Neuron (in vitro differentiated cells): ENCODE results near the gene BMP8B.

Source experiments
- H2AFZ ChIP-seq: one replicate; pipeline ENCODE4 v1.6.1; 2013; ENCODE audit warnings: low read depth, mild to moderate bottlenecking, inconsistent platforms, low read length, moderate library complexity
- H3K27me3 ChIP-seq: one replicate; pipeline ENCODE4 v1.6.1; 2013; ENCODE audit warnings: low read length; ENCODE audit not compliant: insufficient read depth
- H3K36me3 ChIP-seq: one replicate; pipeline ENCODE4 v1.6.1; 2013; ENCODE audit warnings: low read length; ENCODE audit not compliant: insufficient read depth
- H3K4me1 ChIP-seq: one replicate; pipeline ENCODE4 v1.6.1; 2013; ENCODE audit warnings: low read length; ENCODE audit not compliant: insufficient read depth
- H3K4me3 ChIP-seq: 2 replicates; pipeline ENCODE4 v1.5.1; 2013; ENCODE audit warnings: mild to moderate bottlenecking, low read length, moderate library complexity
- H3K9me3 ChIP-seq: one replicate; pipeline ENCODE4 v1.6.1; 2013; ENCODE audit warnings: low read length

BMP8B gene

GRCh38 chr1:39729030-39729429 is 59.6 kb downstream of the BMP8B start:
- H3K36me3 ChIP-seq, result no peaks in the 10 kb centered on the region
- peaks cover 41% of the 10 kb centered on the region for H3K27me3 ChIP-seq
- H2AFZ ChIP-seq, result no peak overlapping the region
- no peaks in the 10 kb centered on the region for H3K4me1 ChIP-seq
- H3K9me3 ChIP-seq, result peaks cover 4% of the 10 kb centered on the region
- H3K4me3 ChIP-seq, result no peak overlapping the region

- Histone ChIP-seq H3K4me3 (no peak overlapping the region), H3K4me1 (no peaks in the 10 kb centered on the region), H3K36me3 (no peaks in the 10 kb centered on the region), H3K9me3 (peaks cover 4% of the 10 kb centered on the region), H2AFZ (no peak overlapping the region), H3K27me3 (peaks cover 36% of the 10 kb centered on the region)
These were observed 60.7 kb downstream of the BMP8B start for GRCh38 chr1:39727932-39728317.

GRCh38 chr1:39727221-39727931 is 61.3 kb downstream of the BMP8B start:
- Histone ChIP-seq H2AFZ (no peak overlapping the region), H3K36me3 (no peaks in the 10 kb centered on the region), H3K27me3 (peaks cover 35% of the 10 kb centered on the region)

GRCh38 chr1:39726600-39726999 is 62.1 kb downstream of the BMP8B start:
- Histone ChIP-seq H3K27me3 (peaks cover 41% of the 10 kb centered on the region), H3K4me3 (no peak overlapping the region), H2AFZ (no peak overlapping the region), H3K9me3 (peaks cover 4% of the 10 kb centered on the region), H3K4me1 (no peaks in the 10 kb centered on the region), H3K36me3 (no peaks in the 10 kb centered on the region)

More at GRCh38 chr1:39727221-39727931, 61.3 kb downstream of the BMP8B start:
- no peak overlapping the region for H3K4me3 ChIP-seq
- peaks cover 4% of the 10 kb centered on the region for H3K9me3 ChIP-seq
- H3K4me1 ChIP-seq, result no peaks in the 10 kb centered on the region

- no peaks in the 10 kb centered on the region for H3K9me3 ChIP-seq
- no peak overlapping the region for H3K4me3 ChIP-seq
- peaks cover 33% of the 10 kb centered on the region for H3K27me3 ChIP-seq
- H2AFZ ChIP-seq, result no peak overlapping the region
- no peaks in the 10 kb centered on the region for H3K36me3 ChIP-seq
- peaks cover 8% of the 10 kb centered on the region for H3K4me1 ChIP-seq
These were observed 66.2 kb downstream of the BMP8B start for GRCh38 chr1:39722495-39722894.

GRCh38 chr1:39721664-39722063 is 67.0 kb downstream of the BMP8B start:
- no peaks in the 10 kb centered on the region for H3K9me3 ChIP-seq
- peaks cover 8% of the 10 kb centered on the region for H3K4me1 ChIP-seq
- no peaks in the 10 kb centered on the region for H3K36me3 ChIP-seq
- no peak overlapping the region for H3K4me3 ChIP-seq
- H2AFZ ChIP-seq, result no peak overlapping the region
- peaks cover 26% of the 10 kb centered on the region for H3K27me3 ChIP-seq

- no peak overlapping the region for H2AFZ ChIP-seq
- peaks cover 22% of the 10 kb centered on the region for H3K27me3 ChIP-seq
- H3K36me3 ChIP-seq, result no peaks in the 10 kb centered on the region
- H3K4me1 ChIP-seq, result peaks cover 8% of the 10 kb centered on the region
- no peaks in the 10 kb centered on the region for H3K9me3 ChIP-seq
- H3K4me3 ChIP-seq, result no peak overlapping the region
These were observed 68.3 kb downstream of the BMP8B start for GRCh38 chr1:39720094-39720999.

- no peaks in the 10 kb centered on the region for H3K36me3 ChIP-seq
These were observed 70.9 kb downstream of the BMP8B start for GRCh38 chr1:39717809-39718208.

GRCh38 chr1:39713557-39713956 is 75.1 kb downstream of the BMP8B start:
- Histone ChIP-seq H3K4me1 (peaks cover 4% of the 10 kb centered on the region), H3K36me3 (no peaks in the 10 kb centered on the region), H3K4me3 (no peak overlapping the region), H3K27me3 (peaks cover 15% of the 10 kb centered on the region), H2AFZ (no peak overlapping the region), H3K9me3 (no peaks in the 10 kb centered on the region)

More at GRCh38 chr1:39717809-39718208, 70.9 kb downstream of the BMP8B start:
- Histone ChIP-seq H3K4me1 (peaks cover 12% of the 10 kb centered on the region), H3K9me3 (no peaks in the 10 kb centered on the region), H3K27me3 (peaks cover 28% of the 10 kb centered on the region), H3K4me3 (no peak overlapping the region), H2AFZ (no peak overlapping the region)

GRCh38 chr1:39711966-39712340 is 76.7 kb downstream of the BMP8B start:
- Histone ChIP-seq H2AFZ (no peak overlapping the region), H3K27me3 (peaks cover 11% of the 10 kb centered on the region), H3K4me3 (no peak overlapping the region), H3K4me1 (peaks cover 4% of the 10 kb centered on the region), H3K36me3 (no peaks in the 10 kb centered on the region), H3K9me3 (no peaks in the 10 kb centered on the region)

- Histone ChIP-seq H3K36me3 (no peaks in the 10 kb centered on the region), H3K4me1 (peaks cover 4% of the 10 kb centered on the region), H3K4me3 (no peak overlapping the region), H2AFZ (no peak overlapping the region), H3K27me3 (peaks cover 11% of the 10 kb centered on the region), H3K9me3 (no peaks in the 10 kb centered on the region)
These were observed 77.3 kb downstream of the BMP8B start for GRCh38 chr1:39711104-39711965.

- no peak overlapping the region for H2AFZ ChIP-seq
- H3K27me3 ChIP-seq, result peaks cover 5% of the 10 kb centered on the region
These were observed 81.2 kb downstream of the BMP8B start for GRCh38 chr1:39707506-39707905.

More at GRCh38 chr1:39707506-39707905, 81.2 kb downstream of the BMP8B start:
- no peaks in the 10 kb centered on the region for H3K36me3 ChIP-seq
- H3K4me1 ChIP-seq, result no peaks in the 10 kb centered on the region
- no peak overlapping the region for H3K4me3 ChIP-seq
- H3K9me3 ChIP-seq, result no peaks in the 10 kb centered on the region
